ENCODE measurements around the gene NR0B2.
"Not testable (repeated sequence)": the region's sequence is repeated elsewhere in the genome, so short reads cannot be mapped to it uniquely, and the experiment has no call there.

Gene NR0B2

GRCh38 chr1:26913754-26914619 is at the start of gene NR0B2:
TSS of gene NR0B2 (minus strand) at chr1:26913975. CDS start at chr1:26913940, 35 bp downstream.
- DNase-seq: no peak

GRCh38 chr1:26961826-26962225 is 48.1 kb upstream of the NR0B2 start:
- DNase-seq: no peak

GRCh38 chr1:26960625-26960966 is 46.8 kb upstream of the NR0B2 start:
- no peak for DNase-seq

- peak; percentile 48 for DNase-seq
These were observed 46.2 kb upstream of the NR0B2 start, which contains the start of gene KDF1 for GRCh38 chr1:26959722-26960624. TSS of gene KDF1 (minus strand) at chr1:26960468. CDS start at chr1:26952380, 8,088 bp downstream.

GRCh38 chr1:26959270-26959669 is 45.5 kb upstream of the NR0B2 start:
- no peak for DNase-seq

GRCh38 chr1:26957306-26957705 is 43.5 kb upstream of the NR0B2 start:
- no peak for DNase-seq

GRCh38 chr1:26956321-26956720 is 42.5 kb upstream of the NR0B2 start:
- DNase-seq: no peak

- DNase-seq: no peak
These were observed 39.6 kb upstream of the NR0B2 start for GRCh38 chr1:26953374-26953773.

- DNase-seq: no peak
These were observed 38.2 kb upstream of the NR0B2 start for GRCh38 chr1:26951821-26952497.

- DNase-seq: no peak
These were observed 37.4 kb upstream of the NR0B2 start for GRCh38 chr1:26951216-26951615.

GRCh38 chr1:26950602-26951001 is 36.8 kb upstream of the NR0B2 start:
- no peak for DNase-seq

GRCh38 chr1:26949926-26950319 is 36.1 kb upstream of the NR0B2 start:
- DNase-seq: no peak

GRCh38 chr1:26949266-26949925 is 35.6 kb upstream of the NR0B2 start:
- DNase-seq: no peak

GRCh38 chr1:26948725-26949057 is 34.9 kb upstream of the NR0B2 start:
- not testable (repeated sequence) for DNase-seq

- no peak for DNase-seq
These were observed 32.5 kb upstream of the NR0B2 start for GRCh38 chr1:26946270-26946669.

- no peak for DNase-seq
These were observed 32.0 kb upstream of the NR0B2 start for GRCh38 chr1:26945728-26946127.

- DNase-seq: no peak
These were observed 31.4 kb upstream of the NR0B2 start for GRCh38 chr1:26945138-26945537.

- DNase-seq: no peak
These were observed 28.9 kb upstream of the NR0B2 start for GRCh38 chr1:26942656-26943055.

GRCh38 chr1:26941311-26941710 is 27.5 kb upstream of the NR0B2 start:
- no peak for DNase-seq

- DNase-seq: no peak
These were observed 24.9 kb upstream of the NR0B2 start for GRCh38 chr1:26938659-26939025.

- DNase-seq: no peak
These were observed 24.4 kb upstream of the NR0B2 start for GRCh38 chr1:26938004-26938658.

- no peak for DNase-seq
These were observed 23.0 kb upstream of the NR0B2 start for GRCh38 chr1:26936823-26937222.
